ENCODE results near the gene ANP32A.

DNA sequence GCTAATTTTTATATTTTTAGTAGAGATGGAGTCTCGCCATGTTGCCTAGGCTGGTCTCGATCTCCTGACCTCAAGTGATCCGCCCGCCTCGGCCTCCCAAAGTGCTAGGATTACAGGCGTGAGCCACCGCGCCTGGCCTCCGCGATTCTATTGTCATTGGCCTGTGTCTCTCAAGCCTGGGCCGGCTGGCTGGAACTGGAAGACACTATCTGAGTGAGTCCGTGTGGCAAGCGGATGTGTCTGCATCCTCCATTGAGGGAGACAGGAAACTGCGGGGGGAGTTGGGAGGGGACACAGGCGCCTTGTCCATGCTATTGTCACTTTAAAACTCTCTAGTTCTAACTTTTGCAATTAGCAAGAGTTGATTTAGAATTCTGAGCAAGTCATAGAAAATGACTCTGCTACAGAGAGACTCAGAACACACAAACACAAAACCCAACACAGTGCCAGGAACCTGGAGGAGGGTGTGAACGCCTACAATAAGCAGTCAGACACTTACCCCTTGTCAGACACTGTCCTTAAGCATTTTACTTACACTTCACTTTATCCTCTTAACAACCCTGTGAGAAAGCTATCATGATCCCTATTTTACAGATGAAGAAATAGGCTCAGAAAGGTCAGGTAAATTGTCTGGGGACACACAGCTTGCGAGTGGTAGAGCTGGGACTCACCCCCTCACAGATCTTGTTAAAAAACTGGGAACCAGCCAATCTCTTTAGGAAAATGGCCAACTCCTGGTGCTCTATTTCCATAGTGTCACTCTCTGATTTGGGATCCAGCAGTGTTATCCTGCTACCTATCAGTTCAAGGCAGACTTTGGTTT is 38.7 kb downstream of the ANP32A start:
- TF ChIP-seq POLR2A (IDR thresholded peaks at IDR 0.05): no peak
- TF ChIP-seq, protein P1, sequence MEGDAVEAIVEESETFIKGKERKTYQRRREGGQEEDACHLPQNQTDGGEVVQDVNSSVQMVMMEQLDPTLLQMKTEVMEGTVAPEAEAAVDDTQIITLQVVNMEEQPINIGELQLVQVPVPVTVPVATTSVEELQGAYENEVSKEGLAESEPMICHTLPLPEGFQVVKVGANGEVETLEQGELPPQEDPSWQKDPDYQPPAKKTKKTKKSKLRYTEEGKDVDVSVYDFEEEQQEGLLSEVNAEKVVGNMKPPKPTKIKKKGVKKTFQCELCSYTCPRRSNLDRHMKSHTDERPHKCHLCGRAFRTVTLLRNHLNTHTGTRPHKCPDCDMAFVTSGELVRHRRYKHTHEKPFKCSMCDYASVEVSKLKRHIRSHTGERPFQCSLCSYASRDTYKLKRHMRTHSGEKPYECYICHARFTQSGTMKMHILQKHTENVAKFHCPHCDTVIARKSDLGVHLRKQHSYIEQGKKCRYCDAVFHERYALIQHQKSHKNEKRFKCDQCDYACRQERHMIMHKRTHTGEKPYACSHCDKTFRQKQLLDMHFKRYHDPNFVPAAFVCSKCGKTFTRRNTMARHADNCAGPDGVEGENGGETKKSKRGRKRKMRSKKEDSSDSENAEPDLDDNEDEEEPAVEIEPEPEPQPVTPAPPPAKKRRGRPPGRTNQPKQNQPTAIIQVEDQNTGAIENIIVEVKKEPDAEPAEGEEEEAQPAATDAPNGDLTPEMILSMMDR (IDR thresholded peaks at IDR 0.05): no peak
